ENCODE measurements around the gene NDRG3. TPM values are rescaled to one million over a fixed set of nuclear protein-coding genes. Genes with fewer than 3 reads are reported as not detected.

The NDRG3 gene
- total RNA-seq, 1 experiment from 2014 or later, result 23.6 TPM

DNA sequence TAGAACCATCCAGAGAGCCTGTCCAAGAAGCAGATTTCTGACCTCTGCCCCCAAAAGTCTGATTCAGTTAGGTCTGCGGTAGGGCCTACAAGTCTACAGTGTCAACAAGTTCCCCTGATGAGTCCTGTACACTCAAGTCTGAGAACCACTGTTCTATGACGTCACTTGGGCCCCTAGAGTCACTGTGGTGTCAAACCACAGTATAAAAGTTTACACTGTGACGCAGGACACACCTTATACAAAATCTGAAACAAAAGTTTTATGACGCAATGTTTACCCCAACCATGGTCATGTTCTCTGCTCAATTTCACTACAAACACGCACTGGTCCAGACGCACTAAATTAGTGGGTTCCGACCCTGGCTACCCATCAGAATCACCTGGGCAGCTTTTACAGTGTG lies 117.8 kb downstream of the NDRG3 start:
- no peaks in the 10 kb centered on the region for H3K27me3 Mint-ChIP-seq (ENCODE audit: low read depth)
- H3K18ac ChIP-seq (ENCODE audit: insufficient read length, low read depth, low read length), result no peak overlapping the region
- no peak overlapping the region for H3K4me3 Mint-ChIP-seq
- H3K4me2 ChIP-seq (ENCODE audit: insufficient read depth, insufficient read length, low read length), result no peak overlapping the region
- H4K8ac ChIP-seq (replicated peaks; ENCODE audit: insufficient read length, low read depth, low read length), result no peak overlapping the region
- no peak overlapping the region for H3K27ac ChIP-seq (ENCODE audit: insufficient read length, low read depth, low read length)
- no CpG with 5 or more reads among the region's 7 CpGs for WGBS (ENCODE audit: extremely low coverage, insufficient read length, low lambda C conversion rate)
- H3K14ac ChIP-seq (ENCODE audit: insufficient read depth, low read length), result no peak overlapping the region
- no peaks in the 10 kb centered on the region for H3K36me3 Mint-ChIP-seq (ENCODE audit: insufficient read depth in 1 of 3, low read depth in 3 of 3)
- no peak overlapping the region for H4K91ac ChIP-seq (ENCODE audit: insufficient read length, low read depth, low read length)
- H3K23me2 ChIP-seq (ENCODE audit: insufficient read length, low read depth, low read length, poor library complexity, severe bottlenecking), result no peaks in the 10 kb centered on the region
- H3K56ac ChIP-seq (ENCODE audit: insufficient read length, low read depth, low read length), result no peak overlapping the region
- H3K4me1 Mint-ChIP-seq, result peaks cover 15% of the 10 kb centered on the region in 2 experiments
- H3T11ph ChIP-seq (ENCODE audit: low read length), result no peak overlapping the region
- no peaks in the 10 kb centered on the region; the same call in 1 of the 2 replicates for H3K4me1 ChIP-seq (ENCODE audit: insufficient read depth, low read length)
- H3K9me3 Mint-ChIP-seq, result no peaks in the 10 kb centered on the region
- H3K27me3 ChIP-seq (ENCODE audit: insufficient read depth, low read length), result no peaks in the 10 kb centered on the region
- H4K5ac ChIP-seq (ENCODE audit: insufficient read length, low read depth, low read length), result no peak overlapping the region
- no peaks in the 10 kb centered on the region for H4K20me1 ChIP-seq (ENCODE audit: control insufficient read depth, insufficient read depth, insufficient read length)
- TF ChIP-seq, protein P1, sequence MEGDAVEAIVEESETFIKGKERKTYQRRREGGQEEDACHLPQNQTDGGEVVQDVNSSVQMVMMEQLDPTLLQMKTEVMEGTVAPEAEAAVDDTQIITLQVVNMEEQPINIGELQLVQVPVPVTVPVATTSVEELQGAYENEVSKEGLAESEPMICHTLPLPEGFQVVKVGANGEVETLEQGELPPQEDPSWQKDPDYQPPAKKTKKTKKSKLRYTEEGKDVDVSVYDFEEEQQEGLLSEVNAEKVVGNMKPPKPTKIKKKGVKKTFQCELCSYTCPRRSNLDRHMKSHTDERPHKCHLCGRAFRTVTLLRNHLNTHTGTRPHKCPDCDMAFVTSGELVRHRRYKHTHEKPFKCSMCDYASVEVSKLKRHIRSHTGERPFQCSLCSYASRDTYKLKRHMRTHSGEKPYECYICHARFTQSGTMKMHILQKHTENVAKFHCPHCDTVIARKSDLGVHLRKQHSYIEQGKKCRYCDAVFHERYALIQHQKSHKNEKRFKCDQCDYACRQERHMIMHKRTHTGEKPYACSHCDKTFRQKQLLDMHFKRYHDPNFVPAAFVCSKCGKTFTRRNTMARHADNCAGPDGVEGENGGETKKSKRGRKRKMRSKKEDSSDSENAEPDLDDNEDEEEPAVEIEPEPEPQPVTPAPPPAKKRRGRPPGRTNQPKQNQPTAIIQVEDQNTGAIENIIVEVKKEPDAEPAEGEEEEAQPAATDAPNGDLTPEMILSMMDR (conservative IDR thresholded peaks at IDR 0.05), result no peak
- no peak overlapping the region for H2BK15ac ChIP-seq (ENCODE audit: low read depth, low read length)
- no peak overlapping the region for H2BK5ac ChIP-seq (ENCODE audit: insufficient read length, low read length)
- no peak overlapping the region for H2BK12ac ChIP-seq (ENCODE audit: insufficient read length, low read depth, low read length)
- no peaks in the 10 kb centered on the region for H3K79me1 ChIP-seq (ENCODE audit: insufficient read depth, low read depth, low read length, poor library complexity, severe bottlenecking)
- H3K27ac Mint-ChIP-seq, result no peak overlapping the region; a peak in 1 of 7 replicates
- no peak overlapping the region for H2AFZ ChIP-seq (ENCODE audit: low read length)
- H3K4ac ChIP-seq (ENCODE audit: low read depth, low read length), result no peak overlapping the region
- H3K79me2 ChIP-seq (ENCODE audit: insufficient read depth, low read length), result no peaks in the 10 kb centered on the region
- no peak overlapping the region for H2BK20ac ChIP-seq (ENCODE audit: low read depth, low read length, poor library complexity, severe bottlenecking)
- H2AK5ac ChIP-seq (ENCODE audit: insufficient read length, low read length), result no peak overlapping the region
- DNase-seq, result no peak
- no peaks in the 10 kb centered on the region for H3K9me3 ChIP-seq (ENCODE audit: control insufficient read depth, low read depth, low read length)
- no peak overlapping the region for H3K23ac ChIP-seq (ENCODE audit: insufficient read length, low read depth, low read length)
- H2BK120ac ChIP-seq (ENCODE audit: low read depth, low read length, poor library complexity, severe bottlenecking), result no peak overlapping the region
- no peak overlapping the region for H3K9ac ChIP-seq (ENCODE audit: extremely low read depth, insufficient read length, low read length)
